Measurements from ENCODE around the gene NDUFV2.
"Not testable (repeated sequence)": the region's sequence is repeated elsewhere in the genome, so short reads cannot be mapped to it uniquely, and the experiment has no call there.

The NDUFV2 gene

GRCh38 chr18:9102508-9103375 is at the start of gene NDUFV2:
Gene NDUFV2 (plus strand): TSS chr18:9102699. CDS start chr18:9102744, 45 bp downstream.
- DNase-seq, result peak; percentile 97

GRCh38 chr18:9053814-9054213 is 48.7 kb upstream of the NDUFV2 start:
- DNase-seq, result no peak

- no peak for DNase-seq
Measured at GRCh38 chr18:9055185-9055584, 47.3 kb upstream of the NDUFV2 start.

GRCh38 chr18:9055626-9056025 is 46.9 kb upstream of the NDUFV2 start:
- no peak for DNase-seq

- no peak for DNase-seq
Measured at GRCh38 chr18:9057646-9058045, 44.9 kb upstream of the NDUFV2 start.

GRCh38 chr18:9058406-9058805 is 44.1 kb upstream of the NDUFV2 start:
- no peak for DNase-seq

- DNase-seq, result no peak
Measured at GRCh38 chr18:9062418-9062751, 40.1 kb upstream of the NDUFV2 start.

GRCh38 chr18:9065864-9066263 is 36.6 kb upstream of the NDUFV2 start:
- DNase-seq, result no peak

GRCh38 chr18:9066358-9066757 is 36.1 kb upstream of the NDUFV2 start:
- DNase-seq, result no peak

- DNase-seq, result no peak
Measured at GRCh38 chr18:9066817-9067306, 35.6 kb upstream of the NDUFV2 start.

- DNase-seq, result no peak
Measured at GRCh38 chr18:9067823-9068222, 34.7 kb upstream of the NDUFV2 start.

GRCh38 chr18:9068346-9068745 is 34.2 kb upstream of the NDUFV2 start:
- no peak for DNase-seq

GRCh38 chr18:9069601-9070000 is 32.9 kb upstream of the NDUFV2 start:
- no peak for DNase-seq

- DNase-seq, result no peak
Measured at GRCh38 chr18:9070212-9070611, 32.3 kb upstream of the NDUFV2 start.

GRCh38 chr18:9079818-9080528 is 22.5 kb upstream of the NDUFV2 start:
- DNase-seq, result no peak

GRCh38 chr18:9081940-9082339 is 20.6 kb upstream of the NDUFV2 start:
- DNase-seq, result no peak

GRCh38 chr18:9082711-9083510 is 19.6 kb upstream of the NDUFV2 start:
- DNase-seq, result peak; percentile 67

- DNase-seq, result no peak
Measured at GRCh38 chr18:9086015-9086414, 16.5 kb upstream of the NDUFV2 start.

GRCh38 chr18:9086624-9087023 is 15.9 kb upstream of the NDUFV2 start:
- DNase-seq, result no peak

- DNase-seq, result no peak
Measured at GRCh38 chr18:9087144-9087543, 15.4 kb upstream of the NDUFV2 start.

GRCh38 chr18:9088252-9088651 is 14.2 kb upstream of the NDUFV2 start:
- DNase-seq, result no peak

GRCh38 chr18:9088727-9089126 is 13.8 kb upstream of the NDUFV2 start:
- DNase-seq, result not testable (repeated sequence)

- DNase-seq, result no peak
Measured at GRCh38 chr18:9090578-9090977, 11.9 kb upstream of the NDUFV2 start.
